PC-3 (cell line): ENCODE data around the gene SOX10.

Source experiments
- CTCF ChIP-seq: fragments of 300-600 bp; sonication (generic); conservative IDR thresholded peaks from 2 replicates; pipeline ENCODE4 v1.5.1; 2017; ENCODE audit warnings: antibody characterized with exemption, low read depth, mild to moderate bottlenecking, low read length
- EZH2 ChIP-seq: fragments of 300-600 bp; sonication (generic); IDR thresholded peaks from one replicate; pipeline ENCODE4 v1.6.1; 2017; ENCODE audit warnings: antibody characterized with exemption, mild to moderate bottlenecking, low read length; ENCODE audit not compliant: unreplicated experiment

- TF ChIP-seq EZH2 (no peak), CTCF (no peak)
Observed at GRCh38 chr22:37925330-37925729, 59.0 kb downstream of the SOX10 start.
